ENCODE data around the gene GUCD1. TPM values are rescaled to one million over a fixed set of nuclear protein-coding genes. Genes with fewer than 3 reads are reported as not detected.

Gene GUCD1
- total RNA-seq, 2 experiments from 2014 or later = 99.7 to 111 TPM

DNA sequence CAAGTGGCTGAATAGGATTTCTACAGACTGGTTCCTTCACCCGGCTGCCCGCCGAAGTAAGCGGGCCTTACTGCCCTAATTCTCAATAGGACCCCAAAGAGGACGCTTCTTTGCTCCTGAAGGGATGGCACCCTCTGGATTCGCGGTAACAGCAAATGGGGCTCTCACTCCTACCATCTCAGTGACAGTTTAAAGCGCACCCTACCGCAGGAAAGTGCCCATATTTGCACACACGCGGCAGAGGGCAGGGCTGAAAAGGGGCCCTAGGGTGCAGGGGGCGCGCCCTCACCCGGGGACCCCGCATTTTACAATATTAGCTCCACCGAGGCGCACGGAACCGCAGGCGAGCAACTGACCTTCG lies 60.8 kb downstream of the GUCD1 start:
- intact Hi-C loops (cut with micrococcal nuclease) = no loop called here
- DNase-seq (no peak), ATAC-seq (no peak)
- Mint-ChIP-seq H3K27me3 (peaks cover 19% of the 10 kb centered on the region), H3K4me1 (ENCODE audit: low read depth) (peaks cover 12% of the 10 kb centered on the region), H3K27ac (no peak overlapping the region), H3K4me3 (no peak overlapping the region), H3K9me3 (no peaks in the 10 kb centered on the region), H3K36me3 (ENCODE audit: low read depth) (no peaks in the 10 kb centered on the region)
- TF ChIP-seq, protein P1, sequence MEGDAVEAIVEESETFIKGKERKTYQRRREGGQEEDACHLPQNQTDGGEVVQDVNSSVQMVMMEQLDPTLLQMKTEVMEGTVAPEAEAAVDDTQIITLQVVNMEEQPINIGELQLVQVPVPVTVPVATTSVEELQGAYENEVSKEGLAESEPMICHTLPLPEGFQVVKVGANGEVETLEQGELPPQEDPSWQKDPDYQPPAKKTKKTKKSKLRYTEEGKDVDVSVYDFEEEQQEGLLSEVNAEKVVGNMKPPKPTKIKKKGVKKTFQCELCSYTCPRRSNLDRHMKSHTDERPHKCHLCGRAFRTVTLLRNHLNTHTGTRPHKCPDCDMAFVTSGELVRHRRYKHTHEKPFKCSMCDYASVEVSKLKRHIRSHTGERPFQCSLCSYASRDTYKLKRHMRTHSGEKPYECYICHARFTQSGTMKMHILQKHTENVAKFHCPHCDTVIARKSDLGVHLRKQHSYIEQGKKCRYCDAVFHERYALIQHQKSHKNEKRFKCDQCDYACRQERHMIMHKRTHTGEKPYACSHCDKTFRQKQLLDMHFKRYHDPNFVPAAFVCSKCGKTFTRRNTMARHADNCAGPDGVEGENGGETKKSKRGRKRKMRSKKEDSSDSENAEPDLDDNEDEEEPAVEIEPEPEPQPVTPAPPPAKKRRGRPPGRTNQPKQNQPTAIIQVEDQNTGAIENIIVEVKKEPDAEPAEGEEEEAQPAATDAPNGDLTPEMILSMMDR (IDR thresholded peaks at IDR 0.05) = no peak
- CTCF ChIA-PET = no interaction called here
- POLR2A ChIA-PET = no interaction called here

DNA sequence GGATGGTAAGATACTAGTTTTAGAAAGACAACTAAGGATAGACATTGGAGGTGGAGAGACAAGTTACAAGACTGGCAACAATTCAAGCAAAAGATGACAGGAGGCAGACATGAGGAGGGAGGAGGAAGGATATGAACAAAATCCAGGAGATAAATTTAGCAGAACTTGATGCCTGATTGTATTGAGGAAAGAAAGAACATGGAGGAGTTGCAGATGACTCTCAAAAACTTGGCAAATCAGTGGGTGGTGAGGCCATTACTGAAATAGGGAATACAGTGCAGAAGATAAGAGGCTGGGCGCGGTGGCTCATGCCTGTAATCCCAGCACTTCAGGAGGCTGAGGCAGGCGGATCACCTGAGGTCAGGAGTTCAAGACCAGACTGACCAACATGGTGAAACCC lies 62.5 kb downstream of the GUCD1 start:
- H3K4me1 Mint-ChIP-seq (ENCODE audit: low read depth) = peaks cover 2% of the 10 kb centered on the region
- peaks cover 19% of the 10 kb centered on the region for H3K27me3 Mint-ChIP-seq
- TF ChIP-seq, protein P1 (IDR thresholded peaks at IDR 0.05) = no peak
- no peak overlapping the region for H3K27ac Mint-ChIP-seq
- ATAC-seq (no peak), DNase-seq (no peak)
- no peaks in the 10 kb centered on the region for H3K9me3 Mint-ChIP-seq
- ChIA-PET CTCF (no interaction called here), POLR2A (no interaction called here)
- intact Hi-C loops (cut with micrococcal nuclease) = no loop called here
- H3K36me3 Mint-ChIP-seq (ENCODE audit: low read depth) = no peaks in the 10 kb centered on the region
- no peak overlapping the region for H3K4me3 Mint-ChIP-seq

Other genes starting within 250 kb of the GUCD1 start
- 10 to 100 TPM; 41.4 to 42.9 TPM for gene ADORA2A, start 127.5 kb downstream of the GUCD1 start, total RNA-seq
- gene UPB1, start 59.8 kb downstream of the GUCD1 start, total RNA-seq = under 1 TPM; 0.16 to 0.49 TPM
- 100 to 1,000 TPM; 153 to 165 TPM for gene SNRPD3, start 861 bp upstream of the GUCD1 start, total RNA-seq
- 1 to 10 TPM; 1.2 to 1.5 TPM for gene LRRC75B, start 37.9 kb upstream of the GUCD1 start, total RNA-seq
- gene GGT1, start 48.1 kb upstream of the GUCD1 start, total RNA-seq = 10 to 100 TPM; 15.6 to 17.8 TPM
- gene PIWIL3, start 219.6 kb upstream of the GUCD1 start, total RNA-seq = not detected

All from activated CD8-positive, alpha-beta T cell treated with anti-CD3 and anti-CD28 coated beads for 36 hours (primary cell).